GM18861 (cell line): ENCODE measurements around the gene PLCB2.

Experiments
- ATAC-seq: cut with Tn5 transposase; IDR thresholded peaks from one replicate; pipeline ENCODE4 v1.9.1; 2021; ENCODE audit not compliant: unreplicated experiment

PLCB2 gene, protein sequence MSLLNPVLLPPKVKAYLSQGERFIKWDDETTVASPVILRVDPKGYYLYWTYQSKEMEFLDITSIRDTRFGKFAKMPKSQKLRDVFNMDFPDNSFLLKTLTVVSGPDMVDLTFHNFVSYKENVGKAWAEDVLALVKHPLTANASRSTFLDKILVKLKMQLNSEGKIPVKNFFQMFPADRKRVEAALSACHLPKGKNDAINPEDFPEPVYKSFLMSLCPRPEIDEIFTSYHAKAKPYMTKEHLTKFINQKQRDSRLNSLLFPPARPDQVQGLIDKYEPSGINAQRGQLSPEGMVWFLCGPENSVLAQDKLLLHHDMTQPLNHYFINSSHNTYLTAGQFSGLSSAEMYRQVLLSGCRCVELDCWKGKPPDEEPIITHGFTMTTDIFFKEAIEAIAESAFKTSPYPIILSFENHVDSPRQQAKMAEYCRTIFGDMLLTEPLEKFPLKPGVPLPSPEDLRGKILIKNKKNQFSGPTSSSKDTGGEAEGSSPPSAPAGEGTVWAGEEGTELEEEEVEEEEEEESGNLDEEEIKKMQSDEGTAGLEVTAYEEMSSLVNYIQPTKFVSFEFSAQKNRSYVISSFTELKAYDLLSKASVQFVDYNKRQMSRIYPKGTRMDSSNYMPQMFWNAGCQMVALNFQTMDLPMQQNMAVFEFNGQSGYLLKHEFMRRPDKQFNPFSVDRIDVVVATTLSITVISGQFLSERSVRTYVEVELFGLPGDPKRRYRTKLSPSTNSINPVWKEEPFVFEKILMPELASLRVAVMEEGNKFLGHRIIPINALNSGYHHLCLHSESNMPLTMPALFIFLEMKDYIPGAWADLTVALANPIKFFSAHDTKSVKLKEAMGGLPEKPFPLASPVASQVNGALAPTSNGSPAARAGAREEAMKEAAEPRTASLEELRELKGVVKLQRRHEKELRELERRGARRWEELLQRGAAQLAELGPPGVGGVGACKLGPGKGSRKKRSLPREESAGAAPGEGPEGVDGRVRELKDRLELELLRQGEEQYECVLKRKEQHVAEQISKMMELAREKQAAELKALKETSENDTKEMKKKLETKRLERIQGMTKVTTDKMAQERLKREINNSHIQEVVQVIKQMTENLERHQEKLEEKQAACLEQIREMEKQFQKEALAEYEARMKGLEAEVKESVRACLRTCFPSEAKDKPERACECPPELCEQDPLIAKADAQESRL

DNA sequence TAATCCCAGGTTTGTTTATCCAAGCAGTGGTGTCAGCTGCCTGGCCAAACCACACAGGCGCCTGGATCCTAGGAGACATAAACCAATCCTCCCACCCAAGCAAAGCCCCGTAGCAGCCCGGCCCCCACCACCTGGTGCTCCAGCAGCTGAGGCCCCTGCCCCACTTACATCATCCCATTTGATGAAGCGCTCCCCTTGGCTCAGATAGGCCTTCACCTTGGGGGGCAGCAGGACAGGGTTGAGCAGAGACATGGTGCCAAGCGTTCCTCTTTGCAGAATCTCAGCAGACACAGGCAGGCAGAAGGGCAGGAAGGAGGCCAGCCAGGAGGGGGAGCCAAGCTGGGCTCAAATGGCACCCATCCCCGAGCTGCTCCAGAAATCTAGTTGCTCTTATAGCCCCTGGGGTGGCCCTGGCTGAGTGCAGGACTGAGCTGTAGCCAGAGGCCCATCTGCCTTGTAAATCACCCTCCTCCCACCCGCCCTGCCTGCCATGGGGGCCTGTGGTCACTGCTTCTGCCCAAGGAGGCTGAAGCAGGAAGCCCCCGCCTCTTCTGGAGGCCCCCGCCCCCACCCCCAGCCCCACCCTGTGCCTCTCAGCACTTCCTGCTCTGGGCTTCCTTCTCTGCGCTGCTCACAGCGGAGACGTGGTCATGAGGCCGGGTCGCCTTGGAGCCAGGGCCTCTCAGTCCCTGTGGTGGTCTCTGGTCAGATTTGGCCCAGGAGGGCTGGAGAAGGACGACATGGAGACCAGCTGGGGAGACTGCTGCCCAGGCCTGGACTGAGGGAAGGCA, at the start of gene PLCB2:
TSS of gene PLCB2 (minus strand) at position 515 of the 791 bp plus-strand sequence. CDS start at position 252, 263 bp downstream.
- peak; percentile 40 for ATAC-seq

DNA sequence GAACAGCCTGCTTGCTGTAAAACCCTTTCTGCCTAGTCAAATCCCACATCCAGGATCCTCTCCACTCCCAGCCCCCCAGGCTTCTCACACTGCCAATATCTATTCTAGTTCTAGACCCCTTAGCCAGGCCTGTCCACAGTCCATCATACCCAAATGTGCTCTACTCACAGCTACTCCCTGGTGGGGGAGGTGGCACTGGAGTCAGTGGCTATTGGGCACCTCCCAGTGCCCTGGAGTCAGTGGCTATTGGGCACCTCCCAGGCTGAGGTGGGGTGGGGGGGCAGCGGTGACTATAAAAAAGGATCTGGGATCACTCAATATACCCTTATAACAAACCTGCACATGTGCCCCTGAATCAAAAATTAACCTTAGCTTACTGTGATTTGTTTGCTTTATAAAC, 49.5 kb upstream of the PLCB2 start:
- ATAC-seq: no peak

DNA sequence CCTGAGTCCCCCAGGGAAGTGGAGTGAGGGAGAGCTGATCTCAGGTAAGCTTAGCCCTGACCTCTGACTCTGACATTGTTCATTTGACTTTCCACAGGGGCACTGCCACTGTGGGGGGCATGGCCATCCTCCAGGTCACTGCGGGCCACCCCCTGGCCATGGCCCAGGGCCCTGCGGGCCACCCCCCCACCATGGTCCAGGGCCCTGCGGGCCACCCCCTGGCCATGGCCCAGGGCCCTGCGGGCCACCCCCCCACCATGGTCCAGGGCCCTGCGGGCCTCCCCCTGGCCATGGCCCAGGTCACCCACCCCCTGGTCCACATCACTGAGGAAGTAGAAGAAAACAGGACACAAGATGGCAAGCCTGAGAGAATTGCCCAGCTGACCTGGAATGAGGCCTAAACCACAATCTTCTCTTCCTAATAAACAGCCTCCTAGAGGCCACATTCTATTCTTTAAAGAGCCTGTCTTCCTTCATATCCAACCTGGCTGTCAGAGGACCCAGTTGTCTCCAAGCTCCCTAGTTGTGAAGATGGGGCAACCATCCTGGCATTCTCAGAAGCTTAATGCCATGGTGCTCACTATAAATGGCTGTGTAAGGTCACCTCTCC, 48.3 kb upstream of the PLCB2 start:
- ATAC-seq: no peak

DNA sequence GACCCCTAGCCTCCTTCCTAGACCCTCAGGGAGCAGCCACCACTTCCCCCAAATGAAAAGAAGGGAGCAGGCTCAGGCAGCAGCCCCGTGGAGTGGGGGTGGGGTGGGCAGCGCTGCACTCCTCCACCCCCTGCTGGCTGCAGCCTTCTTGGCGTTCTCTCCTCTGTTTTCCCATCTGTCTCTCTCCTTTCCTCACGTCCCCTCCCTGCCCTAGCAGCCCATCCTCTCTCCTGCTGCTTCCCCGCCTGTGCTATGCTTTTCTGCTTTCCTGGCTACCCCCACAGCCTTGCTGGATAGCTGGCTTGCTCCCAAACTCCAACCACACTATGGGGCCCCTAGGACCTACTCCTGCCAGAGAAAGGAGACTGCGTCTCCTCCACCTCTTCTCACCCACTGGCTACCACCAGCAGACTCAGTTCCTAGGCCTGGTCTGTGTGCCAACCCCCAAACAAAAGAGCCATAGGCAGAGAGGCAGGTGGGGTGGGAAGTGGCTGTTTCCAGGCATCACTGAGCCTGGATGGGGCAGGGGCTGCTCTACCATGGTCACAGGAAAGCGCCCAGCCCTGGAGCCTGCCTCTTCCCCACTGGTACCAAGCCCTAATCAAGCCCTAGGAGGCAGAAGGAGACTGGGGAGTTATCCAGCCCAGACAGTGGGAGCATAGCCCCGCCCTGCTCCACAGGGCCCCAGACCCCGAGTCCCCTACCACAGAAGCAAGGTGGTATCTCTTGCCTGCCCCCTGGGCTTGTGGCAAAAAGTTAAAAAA, 46.9 kb upstream of the PLCB2 start:
- ATAC-seq: no peak

DNA sequence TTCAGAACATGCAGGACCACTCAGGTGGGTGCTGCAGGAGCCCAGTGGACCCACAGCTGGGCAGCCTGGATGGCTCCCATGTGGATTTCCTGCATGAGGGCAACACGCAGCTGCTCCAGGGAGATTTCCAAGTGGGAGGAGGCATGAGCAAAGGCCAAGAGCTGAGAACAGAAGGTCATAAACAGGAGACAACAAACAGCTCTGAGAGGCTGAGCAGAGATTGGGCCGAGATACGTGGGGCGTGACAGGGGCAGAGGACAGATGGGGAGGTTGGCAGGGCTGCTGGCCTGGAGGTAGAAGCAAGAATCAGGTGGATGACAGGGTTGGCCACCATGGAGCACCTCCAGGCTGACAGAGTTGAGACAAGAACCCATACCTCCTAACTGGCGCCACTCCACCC, 46.0 kb upstream of the PLCB2 start:
- no peak for ATAC-seq

DNA sequence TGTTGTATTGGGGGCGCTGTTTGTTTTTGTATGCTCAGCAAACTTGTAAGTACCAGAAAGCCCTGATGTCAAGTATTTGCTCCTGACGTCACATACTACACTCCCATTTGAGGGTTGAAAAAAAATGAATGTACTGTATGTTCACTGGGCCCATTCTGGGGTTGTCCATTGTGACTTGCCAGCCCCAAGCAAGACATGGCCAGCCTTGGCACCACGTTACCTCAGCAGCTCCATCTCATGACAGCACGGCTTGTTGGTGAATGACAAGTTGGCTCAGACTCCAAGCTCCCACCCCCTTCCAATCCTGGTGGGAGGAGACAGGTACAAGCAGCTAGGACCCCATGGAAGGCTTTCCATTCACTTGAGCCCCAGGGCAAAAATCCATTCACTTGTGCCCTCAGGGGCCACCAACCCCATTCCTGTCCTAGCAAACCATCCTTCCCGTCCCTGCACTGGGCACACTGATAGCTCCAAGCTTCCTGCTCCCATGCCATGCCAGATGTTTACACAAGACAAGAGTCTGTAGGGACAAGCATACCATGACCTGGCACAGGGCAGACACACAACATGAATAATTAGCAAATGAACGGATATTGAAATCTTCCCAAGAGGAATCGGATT, 44.7 kb upstream of the PLCB2 start:
- ATAC-seq: no peak

DNA sequence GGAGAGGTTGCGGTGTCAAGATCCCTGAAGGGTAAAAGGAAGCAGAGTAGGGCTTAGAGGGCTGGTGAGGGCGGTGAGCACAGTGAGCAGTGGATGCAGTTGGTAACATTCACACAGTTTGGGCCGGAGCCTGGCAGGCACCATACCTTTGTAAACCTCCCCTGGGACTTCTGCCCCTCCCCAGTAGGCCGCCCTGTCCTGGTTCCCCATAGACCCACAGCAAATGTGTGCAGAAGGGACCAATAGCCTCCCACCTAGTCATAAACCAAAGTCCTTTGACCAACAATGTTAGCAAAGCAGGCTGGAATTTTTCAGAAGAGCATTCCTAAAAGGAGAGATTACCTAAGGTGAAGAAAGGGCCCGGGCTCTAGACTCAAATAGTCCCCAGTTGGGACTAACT, 41.4 kb upstream of the PLCB2 start:
- no peak for ATAC-seq

DNA sequence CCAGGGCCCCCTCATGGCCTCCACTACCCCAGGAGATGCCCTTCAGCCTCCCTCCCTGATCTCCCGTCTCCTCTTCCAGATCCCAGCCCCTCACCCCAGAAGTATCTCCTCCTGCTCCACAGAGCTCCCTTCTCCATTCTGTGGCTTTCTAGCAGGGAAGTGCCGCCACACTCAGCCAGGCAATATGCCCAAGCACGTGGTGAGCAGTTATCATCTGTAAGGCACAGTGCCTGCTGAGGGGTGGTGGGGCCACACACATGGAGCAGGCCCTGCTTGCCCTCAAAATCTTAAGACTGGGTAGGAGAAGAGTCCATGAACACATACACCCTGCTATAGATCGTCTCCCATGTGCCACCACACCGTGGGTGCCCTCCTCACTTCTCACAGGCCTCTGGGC, 40.7 kb upstream of the PLCB2 start:
- ATAC-seq: no peak

DNA sequence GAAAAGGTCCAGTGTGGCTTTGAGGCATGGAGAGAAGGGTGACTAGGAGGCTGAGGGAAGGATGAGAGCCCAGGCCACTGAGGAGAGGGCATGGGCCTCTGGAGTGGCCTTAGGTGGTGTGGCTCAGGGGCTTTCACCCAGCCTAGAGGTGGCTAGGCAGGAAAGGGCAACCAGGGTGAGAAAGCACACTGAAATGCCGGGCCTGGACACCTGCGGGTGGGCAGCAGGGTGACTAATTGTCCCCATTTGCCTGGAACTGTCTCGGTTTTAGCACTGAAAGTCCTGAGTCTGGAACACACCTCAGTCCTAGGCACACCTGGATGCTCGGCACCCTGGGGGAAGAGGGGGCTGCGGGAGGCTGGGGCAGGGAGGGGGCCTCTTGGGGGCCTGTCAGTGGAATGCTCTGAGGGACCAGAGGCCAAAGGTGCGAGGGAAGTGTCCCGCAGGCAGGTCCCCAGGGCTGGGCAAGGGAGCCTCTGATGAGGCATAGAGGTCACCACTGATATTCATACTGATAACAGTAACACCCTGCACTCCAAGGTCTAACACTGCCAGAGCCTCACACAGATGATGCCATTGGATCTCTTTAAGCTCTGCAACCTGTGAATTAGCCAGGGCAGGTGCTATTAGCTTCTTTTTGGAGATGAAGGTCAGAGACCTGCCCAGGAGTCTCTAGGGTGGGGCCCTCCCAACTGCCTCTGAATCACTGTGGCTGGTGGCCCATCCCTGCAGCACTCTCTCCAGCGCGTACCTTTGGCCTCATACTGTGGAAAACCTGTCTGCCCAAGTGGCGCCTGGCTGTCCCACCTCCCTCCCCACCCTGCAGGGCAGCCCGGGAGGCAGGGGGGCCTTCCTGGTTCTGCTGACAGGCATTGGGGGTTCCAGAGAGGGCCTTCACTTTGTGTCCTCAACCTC, 40.1 kb upstream of the PLCB2 start:
- ATAC-seq: no peak

DNA sequence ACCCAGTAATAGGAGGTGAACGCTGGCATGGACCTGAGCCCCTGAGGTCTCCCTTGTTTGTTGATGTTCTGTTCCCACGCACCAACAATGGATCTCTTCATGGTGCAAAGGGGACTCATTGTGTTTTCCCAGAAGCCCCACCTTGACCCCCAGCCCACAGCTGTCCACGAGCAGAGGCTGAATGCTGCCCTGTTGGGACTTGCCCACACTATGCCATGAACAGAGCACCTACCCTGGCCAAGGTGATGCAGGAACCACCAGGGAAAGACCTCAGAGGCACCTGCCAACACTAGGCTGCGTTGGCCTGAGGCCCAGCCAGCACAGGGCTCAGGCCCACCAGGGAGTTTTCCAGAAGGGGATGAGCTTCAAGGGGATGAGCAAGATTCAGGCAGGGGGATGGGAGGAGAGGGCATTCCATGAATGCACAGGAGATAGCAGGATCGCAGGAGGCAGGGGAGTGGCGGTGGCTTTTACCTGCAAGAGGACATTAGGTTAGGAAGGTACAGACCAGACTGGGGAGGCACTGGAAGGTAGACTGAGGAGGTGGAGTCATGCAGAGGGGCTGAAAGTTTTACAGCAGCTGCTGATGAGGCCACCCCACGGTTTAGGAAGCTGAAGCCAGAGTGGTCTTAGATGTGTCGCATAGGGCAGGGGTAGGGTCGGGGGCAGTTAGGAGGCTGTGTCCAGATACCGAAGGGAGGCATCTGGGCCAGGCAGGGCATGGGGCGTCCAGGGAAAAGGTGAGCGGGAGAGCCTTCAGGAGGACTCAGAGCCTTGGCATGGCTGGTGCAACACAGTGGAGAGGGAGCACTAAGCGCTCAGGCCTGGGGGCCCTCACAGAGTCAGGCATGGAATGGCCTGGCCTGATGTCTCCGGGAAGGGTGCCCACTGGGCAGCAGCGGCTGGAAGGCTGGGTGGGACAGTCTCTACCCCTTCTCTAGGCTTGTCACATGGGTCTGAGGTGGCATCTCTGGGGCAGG, 39.1 kb upstream of the PLCB2 start:
- ATAC-seq: no peak

DNA sequence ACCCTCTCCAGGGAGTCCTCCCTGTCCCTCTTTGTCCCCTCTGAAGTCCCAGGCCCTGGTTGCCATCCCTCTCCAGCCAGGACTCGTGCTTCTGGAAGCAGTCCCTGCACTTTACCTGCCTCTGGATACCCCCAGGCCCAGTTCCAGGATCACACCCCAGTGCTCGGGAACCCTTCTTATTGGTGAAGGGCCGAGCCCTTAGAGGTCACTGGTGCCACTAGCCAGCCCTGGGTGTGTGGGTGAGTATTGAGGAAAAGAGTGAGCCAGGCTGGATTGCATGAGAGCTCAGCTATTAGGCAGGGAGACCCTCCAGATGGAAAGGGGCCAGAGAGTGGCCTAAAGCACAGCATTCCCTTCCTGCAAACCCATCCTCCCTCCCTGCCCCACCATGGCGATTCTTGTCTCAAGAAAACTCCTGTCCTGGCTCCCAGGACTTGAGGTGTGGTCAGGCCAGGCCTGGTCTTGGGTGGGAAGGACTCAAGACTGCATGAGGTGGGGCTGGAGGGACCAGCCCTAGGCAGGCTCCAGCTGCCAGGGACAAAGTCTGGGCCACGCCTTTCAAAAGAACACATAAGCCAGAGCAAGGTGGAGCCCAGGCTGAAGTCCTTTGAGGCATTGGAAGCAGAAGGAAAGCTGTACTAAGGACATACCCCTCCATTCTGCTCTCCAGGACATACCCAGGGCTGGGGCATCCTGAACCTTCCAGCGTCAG, 38.3 kb upstream of the PLCB2 start:
- ATAC-seq: no peak

DNA sequence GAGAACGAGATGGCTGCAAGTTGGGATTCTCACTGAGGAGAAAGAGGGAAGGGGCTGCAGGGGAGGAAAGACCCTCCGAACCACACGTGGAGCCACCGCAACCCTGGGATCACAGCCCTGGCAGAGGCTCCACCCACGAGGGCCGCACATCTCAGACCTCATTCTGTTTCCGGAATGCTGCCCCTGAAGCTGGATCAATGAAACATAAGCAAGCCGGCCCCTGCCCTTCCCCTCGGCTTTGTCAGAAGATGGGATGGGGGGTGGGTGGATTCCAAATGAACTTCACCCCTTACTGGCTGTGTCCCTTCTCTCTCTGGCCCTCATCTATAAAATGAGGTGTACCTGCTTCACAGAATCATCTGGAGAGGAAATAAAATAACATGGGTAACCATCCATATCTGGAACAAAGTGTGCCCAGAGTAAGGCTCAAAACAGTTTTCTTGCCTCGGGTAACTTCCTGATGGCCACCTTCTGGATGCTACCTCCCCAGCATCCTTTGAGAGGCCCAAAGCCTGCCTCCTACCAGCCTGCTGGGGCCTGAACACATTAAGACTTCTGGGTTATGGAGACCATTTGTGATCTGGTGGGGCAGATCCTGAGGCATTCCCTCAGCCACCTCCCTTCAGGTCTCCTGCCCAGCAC, 37.6 kb upstream of the PLCB2 start:
- no peak for ATAC-seq

DNA sequence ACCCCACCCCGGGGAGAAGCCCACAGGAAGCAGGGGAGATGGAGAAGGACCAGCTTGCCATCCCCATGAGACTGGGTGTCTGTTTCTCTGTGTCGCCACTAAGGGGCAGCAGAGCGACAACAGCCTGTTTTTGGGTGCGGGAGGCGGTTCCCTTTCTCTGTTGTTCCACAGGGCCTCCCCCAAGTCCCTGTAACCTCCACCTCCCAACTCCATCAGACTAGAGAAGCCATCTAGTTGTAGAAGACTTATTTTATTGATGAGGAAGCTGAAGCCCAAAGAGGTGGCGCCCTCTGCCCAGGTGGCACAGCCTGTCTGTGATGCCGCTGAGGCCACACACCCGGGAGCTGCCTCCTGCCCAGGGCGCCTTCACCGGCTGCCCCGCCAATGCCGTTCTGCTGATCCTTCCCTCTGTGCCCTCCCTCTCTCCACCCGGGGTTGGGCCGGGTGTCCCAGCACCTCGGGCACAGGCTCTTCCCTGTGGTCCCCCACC, 36.9 kb upstream of the PLCB2 start:
- no peak for ATAC-seq

DNA sequence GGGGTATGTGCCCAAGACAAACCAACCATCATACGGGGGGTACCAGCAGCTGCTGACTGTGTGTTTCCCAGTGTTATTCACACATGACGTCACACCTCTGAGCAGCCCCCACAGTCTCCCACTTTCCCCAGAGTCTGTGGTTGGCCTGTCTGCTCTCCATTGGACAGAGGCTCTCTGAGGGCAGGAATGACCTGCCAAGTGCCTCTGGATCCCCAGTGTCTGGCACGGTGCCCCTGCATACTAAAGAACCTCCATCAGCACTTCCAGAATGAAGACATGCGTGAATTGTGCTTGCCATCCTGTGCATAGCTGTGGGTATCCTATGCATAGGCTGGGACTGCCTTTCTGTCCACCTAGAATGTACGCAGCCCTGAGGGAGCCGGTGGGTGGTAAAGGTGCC, 36.5 kb upstream of the PLCB2 start:
- ATAC-seq: no peak

DNA sequence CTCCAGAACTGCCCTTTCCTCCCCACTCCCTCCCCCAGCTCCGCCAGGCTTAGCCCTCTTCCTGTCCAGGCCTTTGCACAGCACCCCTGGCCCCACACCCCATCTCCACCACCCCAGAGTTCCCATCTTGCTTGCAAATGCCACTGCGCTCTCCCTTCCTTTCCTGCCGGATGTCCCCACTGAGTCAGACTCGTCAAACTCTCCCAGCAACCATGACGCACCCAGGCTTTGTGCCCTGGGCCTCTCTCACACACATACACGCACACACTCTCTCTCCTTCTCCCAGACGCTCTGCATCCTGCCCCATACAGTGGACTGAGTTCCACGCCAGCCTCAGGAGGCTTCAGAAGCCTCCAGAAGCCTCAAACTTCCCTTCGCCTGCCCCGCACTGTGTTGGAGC, 35.8 kb upstream of the PLCB2 start:
- no peak for ATAC-seq
